Measurements from ENCODE around the gene C19orf73. TPM values are rescaled to one million over a fixed set of nuclear protein-coding genes. Genes with fewer than 3 reads are reported as not detected.

Gene C19orf73
- total and polyA plus RNA-seq, 9 of the 15 experiments (the other 6 are each of a cell fraction or from before 2014, with no cell fraction given): 0.08 to 7.4 (median 1.4) TPM

DNA sequence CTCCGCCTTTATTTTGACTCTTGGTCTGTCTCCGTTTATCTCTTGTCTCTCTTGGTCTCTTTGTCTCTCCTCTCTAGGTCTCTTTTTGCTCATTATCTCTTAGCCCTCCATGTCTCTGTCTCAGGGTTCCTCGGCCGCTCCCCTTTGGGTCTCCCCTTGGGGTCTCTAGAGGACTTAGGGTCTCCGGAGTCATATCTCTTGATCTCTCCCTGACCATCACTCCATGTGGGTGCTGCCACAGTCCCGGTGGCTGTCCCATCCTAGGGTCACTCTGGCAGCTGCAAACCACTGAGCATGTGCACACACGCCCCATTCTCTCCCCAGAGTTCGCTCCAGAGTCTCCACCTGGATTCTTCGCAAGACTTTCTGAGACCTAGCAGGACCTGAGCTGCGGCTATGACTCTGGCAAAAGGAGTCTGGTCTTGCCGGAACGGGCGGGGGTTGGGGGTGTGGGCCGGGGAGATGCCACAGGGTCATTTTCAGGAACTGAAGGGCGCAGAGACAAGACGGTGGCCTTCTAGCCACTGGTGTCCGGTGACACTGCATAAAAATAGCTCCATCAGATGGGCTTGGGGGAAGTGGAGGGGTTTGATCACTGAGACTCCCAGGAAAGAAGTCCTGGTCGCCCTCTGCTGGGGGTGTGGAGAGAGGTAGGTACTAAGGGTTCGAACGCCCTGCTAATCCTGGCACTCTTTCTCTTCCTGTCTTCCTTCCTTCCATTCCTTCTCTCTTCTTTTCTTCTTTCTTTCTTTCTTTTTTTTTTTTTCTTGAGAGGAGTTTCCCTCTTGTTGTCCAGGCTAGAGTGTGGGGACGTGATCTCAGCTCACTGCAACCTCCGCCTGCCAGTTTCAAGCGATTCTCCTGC is 45.2 kb downstream of the C19orf73 start (continued):
- TF ChIP-seq POLR2A (conservative IDR thresholded peaks at IDR 0.05) (0 out of 2 replicates have a peak, but pooled peaks have one; percentile 35), CEBPG (CRISPR knock-in tag; IDR thresholded peaks at IDR 0.05) (no peak), CEBPG (tag; conservative IDR thresholded peaks at IDR 0.05 in 1 of 2, IDR thresholded peaks at IDR 0.05 in 1 of 2) (no peak), STAG1 (CRISPR knock-in tag; IDR thresholded peaks at IDR 0.05; ENCODE audit: borderline replicate concordance) (no peak), CBX3 (IDR thresholded peaks at IDR 0.05; ENCODE audit: borderline replicate concordance in 1 of 2, low read length in 2 of 2) (peak in 1 of 2 experiments; percentile 14; a peak in 1 of 3 replicates), NR2C1 (IDR thresholded peaks at IDR 0.05) (no peak), NR2C1 (tag; IDR thresholded peaks at IDR 0.05) (no peak), C11orf30 (IDR thresholded peaks at IDR 0.05; ENCODE audit: low read depth) (peak; percentile 87), HMG20A (CRISPR knock-in tag; conservative IDR thresholded peaks at IDR 0.05) (no peak), ZNF551 (CRISPR knock-in tag; IDR thresholded peaks at IDR 0.05) (no peak), JUND (IDR thresholded peaks at IDR 0.05; ENCODE audit: borderline replicate concordance, low read depth, low read length) (peak; percentile 32; the same call in 1 of the 2 replicates), JUND (tag; IDR thresholded peaks at IDR 0.05; ENCODE audit: borderline replicate concordance, low read depth, low read length) (peak; percentile 32; the same call in 1 of the 3 replicates), LEF1 (IDR thresholded peaks at IDR 0.05) (0 out of 2 replicates have a peak, but pooled peaks have one; percentile 31), HNRNPLL (IDR thresholded peaks at IDR 0.05; ENCODE audit: low read depth, low read length, poor library complexity, severe bottlenecking) (no peak)

Measured in K562 (cell line).